Stimulated activated CD8-positive, alpha-beta memory T cell treated with anti-CD3 and anti-CD28 coated beads, Interleukin-4, amount 100 ng/mL, for 1 hour (primary cell): ENCODE results near the gene RGS14.
A peak's percentile ranks its signal among the peaks of the same experiment; 100 is the strongest.

ENCODE experiments used
- DNase-seq, 2 donors: peaks; one replicate each; pipeline ENCODE4 v3.0.0-alpha.2; 2020; ENCODE audit warnings: low read depth in 2 of 2, low spot score in 1 of 2

The RGS14 gene

GRCh38 chr5:177357459-177358351, at the start of gene RGS14:
RGS14 (plus strand) TSS chr5:177357924; CDS start chr5:177358025, 101 bp downstream.
- peak in 1 of 2 donors; percentile 30 for DNase-seq

- no peak for DNase-seq
Measured at GRCh38 chr5:177308740-177309139, 49.0 kb upstream of the RGS14 start.

GRCh38 chr5:177309351-177310191, 48.2 kb upstream of the RGS14 start:
- DNase-seq = peak in 1 of 2 donors; percentile 43

GRCh38 chr5:177310332-177310731, 47.4 kb upstream of the RGS14 start:
- DNase-seq = no peak

GRCh38 chr5:177310757-177311391, 46.9 kb upstream of the RGS14 start:
- no peak for DNase-seq

- no peak for DNase-seq
Measured at GRCh38 chr5:177311392-177311722, 46.4 kb upstream of the RGS14 start.

- peak; percentile 81 to 86 for DNase-seq
Measured at GRCh38 chr5:177311723-177312648, 45.7 kb upstream of the RGS14 start, which contains the start of gene MXD3. MXD3 (minus strand) TSS chr5:177311898; CDS start chr5:177311830, 68 bp downstream.

- no peak for DNase-seq
Measured at GRCh38 chr5:177312649-177313181, 45.0 kb upstream of the RGS14 start.

- no peak for DNase-seq
Measured at GRCh38 chr5:177313561-177314259, 44.0 kb upstream of the RGS14 start.

GRCh38 chr5:177314376-177315342, 43.1 kb upstream of the RGS14 start:
- DNase-seq = no peak

- DNase-seq = no peak
Measured at GRCh38 chr5:177315411-177315810, 42.3 kb upstream of the RGS14 start.

- no peak for DNase-seq
Measured at GRCh38 chr5:177316005-177316404, 41.7 kb upstream of the RGS14 start.

- peak in 1 of 2 donors; percentile 58 for DNase-seq
Measured at GRCh38 chr5:177317959-177318377, 39.8 kb upstream of the RGS14 start.

- DNase-seq = no peak
Measured at GRCh38 chr5:177319913-177320588, 37.7 kb upstream of the RGS14 start.

- DNase-seq = no peak
Measured at GRCh38 chr5:177320879-177321278, 36.8 kb upstream of the RGS14 start.

- DNase-seq = no peak
Measured at GRCh38 chr5:177325868-177326381, 31.8 kb upstream of the RGS14 start.
